ENCODE measurements around the gene NFKB1.
A peak's percentile ranks its signal among the peaks of the same experiment; 100 is the strongest.
"Not testable (repeated sequence)": the region's sequence is repeated elsewhere in the genome, so short reads cannot be mapped to it uniquely, and the experiment has no call there.

NFKB1 gene

GRCh38 chr4:102472441-102473013, 28.6 kb upstream of the NFKB1 start:
- no peak overlapping the region for H3K27ac ChIP-seq
- H3K9me3 ChIP-seq (replicated peaks in 1 of 11), result peaks cover 30 to 74% (median 58%) of the 10 kb centered on the region in 11 experiments
- no peak overlapping the region for H3K4me3 ChIP-seq
- no peak overlapping the region for H3K4me2 ChIP-seq
- H4K20me1 ChIP-seq, result no peaks in the 10 kb centered on the region
- H3K4me1 ChIP-seq, result peaks cover 6 to 35% (median 22%) of the 10 kb centered on the region in 10 experiments; a peak in 19 of 20 replicates
- peaks cover 0 to 9% (median 0%) of the 10 kb centered on the region in 11 experiments; a peak in 1 of 22 replicates for H3K36me3 ChIP-seq
- H3K27me3 ChIP-seq, result no peaks in the 10 kb centered on the region
- H3K9ac ChIP-seq, result no peak overlapping the region
- TF ChIP-seq Cebpa-rat (IDR thresholded peaks at IDR 0.05), result no peak

GRCh38 chr4:102473476-102473875, 27.7 kb upstream of the NFKB1 start:
- H4K20me1 ChIP-seq, result no peaks in the 10 kb centered on the region
- H3K27me3 ChIP-seq, result no peaks in the 10 kb centered on the region
- no peak for TF ChIP-seq Cebpa-rat (IDR thresholded peaks at IDR 0.05)
- H3K9ac ChIP-seq, result no peak overlapping the region
- H3K36me3 ChIP-seq, result 0 out of 22 replicates have a peak, but pooled peaks cover 0 to 8% (median 0%) of the 10 kb centered on the region in 11 experiments
- no peak overlapping the region for H3K4me3 ChIP-seq
- H3K9me3 ChIP-seq (replicated peaks in 1 of 11), result peaks cover 40 to 74% (median 58%) of the 10 kb centered on the region in 11 experiments
- H3K4me1 ChIP-seq, result peaks cover 6 to 33% (median 21%) of the 10 kb centered on the region in 10 experiments; a peak in 19 of 20 replicates
- no peak overlapping the region for H3K27ac ChIP-seq
- H3K4me2 ChIP-seq, result peak overlapping the region in 3 of 11 experiments; percentile 4 to 22 (median 16); a peak in 5 of 22 replicates

- Histone ChIP-seq H3K9ac (no peak overlapping the region), H3K36me3 (0 out of 22 replicates have a peak, but pooled peaks cover 0 to 8% (median 0%) of the 10 kb centered on the region in 11 experiments), H3K9me3 (replicated peaks in 1 of 11) (peaks cover 53 to 81% (median 67%) of the 10 kb centered on the region in 11 experiments), H3K4me1 (peaks cover 0 to 18% (median 10%) of the 10 kb centered on the region in 10 experiments; a peak in 17 of 20 replicates), H3K4me2 (no peak overlapping the region), H3K27me3 (no peaks in the 10 kb centered on the region), H4K20me1 (no peaks in the 10 kb centered on the region), H3K27ac (no peak overlapping the region), H3K4me3 (no peak overlapping the region)
- TF ChIP-seq Cebpa-rat (IDR thresholded peaks at IDR 0.05), result no peak
These were observed 26.2 kb upstream of the NFKB1 start for GRCh38 chr4:102474736-102475504.

GRCh38 chr4:102477657-102478056, 23.5 kb upstream of the NFKB1 start:
- no peak for TF ChIP-seq Cebpa-rat (IDR thresholded peaks at IDR 0.05)
- peaks cover 60 to 78% (median 66%) of the 10 kb centered on the region in 11 experiments for H3K9me3 ChIP-seq (replicated peaks in 1 of 11)
- no peak overlapping the region for H3K4me2 ChIP-seq
- H4K20me1 ChIP-seq, result no peaks in the 10 kb centered on the region
- H3K4me1 ChIP-seq, result peaks cover 0 to 9% (median 2%) of the 10 kb centered on the region in 10 experiments; a peak in 8 of 20 replicates
- no peaks in the 10 kb centered on the region for H3K27me3 ChIP-seq
- no peak overlapping the region for H3K27ac ChIP-seq
- no peak overlapping the region for H3K4me3 ChIP-seq
- no peak overlapping the region for H3K9ac ChIP-seq
- 0 out of 22 replicates have a peak, but pooled peaks cover 0 to 8% (median 0%) of the 10 kb centered on the region in 11 experiments for H3K36me3 ChIP-seq

- no peaks in the 10 kb centered on the region for H4K20me1 ChIP-seq
- H3K27ac ChIP-seq, result no peak overlapping the region
- H3K36me3 ChIP-seq, result 0 out of 22 replicates have a peak, but pooled peaks cover 0 to 8% (median 0%) of the 10 kb centered on the region in 11 experiments
- H3K4me1 ChIP-seq, result peaks cover 0 to 9% (median 2%) of the 10 kb centered on the region in 10 experiments; a peak in 8 of 20 replicates
- no peak for TF ChIP-seq Cebpa-rat (IDR thresholded peaks at IDR 0.05)
- H3K9ac ChIP-seq, result no peak overlapping the region
- no peaks in the 10 kb centered on the region for H3K27me3 ChIP-seq
- H3K4me3 ChIP-seq, result no peak overlapping the region
- H3K4me2 ChIP-seq, result no peak overlapping the region
- peaks cover 66 to 79% (median 70%) of the 10 kb centered on the region in 11 experiments for H3K9me3 ChIP-seq (replicated peaks in 1 of 11)
These were observed 23.0 kb upstream of the NFKB1 start for GRCh38 chr4:102478186-102478585.

GRCh38 chr4:102479832-102480231, 21.3 kb upstream of the NFKB1 start:
- H3K27ac ChIP-seq, H3K4me3 ChIP-seq, H3K4me1 ChIP-seq, H3K4me2 ChIP-seq, H3K36me3 ChIP-seq, H4K20me1 ChIP-seq, H3K9ac ChIP-seq, H3K27me3 ChIP-seq: not testable (repeated sequence)
- H3K9me3 ChIP-seq (replicated peaks in 1 of 11), result peaks cover 76 to 83% (median 79%) of the 10 kb centered on the region in 11 experiments

GRCh38 chr4:102483120-102483519, 18.0 kb upstream of the NFKB1 start:
- no peak overlapping the region for H3K4me3 ChIP-seq
- H3K9ac ChIP-seq, result no peak overlapping the region
- peaks cover 47 to 76% (median 62%) of the 10 kb centered on the region in 11 experiments for H3K9me3 ChIP-seq (replicated peaks in 1 of 11)
- H3K27me3 ChIP-seq, result no peaks in the 10 kb centered on the region
- no peak overlapping the region for H3K27ac ChIP-seq
- no peak for TF ChIP-seq Cebpa-rat (IDR thresholded peaks at IDR 0.05)
- H4K20me1 ChIP-seq, result no peaks in the 10 kb centered on the region
- H3K4me2 ChIP-seq, result no peak overlapping the region
- H3K4me1 ChIP-seq, result no peaks in the 10 kb centered on the region
- H3K36me3 ChIP-seq, result no peaks in the 10 kb centered on the region

- not testable (repeated sequence) for H3K4me2 ChIP-seq, H3K27ac ChIP-seq, H3K4me1 ChIP-seq, H4K20me1 ChIP-seq, H3K9ac ChIP-seq, H3K36me3 ChIP-seq, H3K27me3 ChIP-seq, H3K4me3 ChIP-seq
- H3K9me3 ChIP-seq (replicated peaks in 1 of 11), result peaks cover 39 to 76% (median 54%) of the 10 kb centered on the region in 11 experiments
These were observed 17.0 kb upstream of the NFKB1 start for GRCh38 chr4:102483990-102484692.

Measured in BLaER1 treated with 17β-estradiol and CSF1 and Interleukin-3, amounts not matched to agents 10 nM and 100 nM (cell line).